Ovary (tissue), 9 donors: ENCODE results near the gene STK32A. TPM values are rescaled to one million over a fixed set of nuclear protein-coding genes. Genes with fewer than 3 reads are reported as not detected.

Experiments
- DNase-seq, 5 donors: peaks; one replicate each; pipeline ENCODE4 v3.0.0-alpha.2; 2019 to 2020
- H3K27ac ChIP-seq, 2 donors: fragments of 200-600 bp; one replicate each; pipeline versions ENCODE4 v1.5.1 to v1.8.0; 2019 to 2022
- H3K27me3 ChIP-seq: fragments of 200-600 bp; one replicate; pipeline ENCODE4 v1.8.0; 2022
- H3K36me3 ChIP-seq: fragments of 200-600 bp; sonication (generic); one replicate; pipeline ENCODE4 v1.5.1; 2019
- H3K4me1 ChIP-seq: one replicate; pipeline ENCODE4 v1.8.1; 2013; ENCODE audit warnings: mild to moderate bottlenecking, moderate library complexity; ENCODE audit not compliant: insufficient read depth
- H3K4me3 ChIP-seq: fragments of 200-600 bp; sonication (generic); one replicate; pipeline ENCODE4 v1.5.1; 2017
- H3K9me3 ChIP-seq, 2 donors: fragments of 200-600 bp in 1 of 2; sonication (generic) in 1 of 2; one replicate each; pipeline versions ENCODE4 v1.5.1 to v1.8.1; 2013 to 2019; ENCODE audit warnings: mild to moderate bottlenecking in 1 of 2, moderate library complexity in 1 of 2
- CTCF ChIP-seq, 3 donors: fragments of 450-650 bp in 2 of 3; fragments of 200-600 bp in 1 of 3; IDR thresholded peaks; one replicate each; pipeline versions ENCODE4 v1.5.1 to v1.8.0; 2016 to 2022; ENCODE audit warnings: antibody characterized with exemption in 3 of 3, mild to moderate bottlenecking in 1 of 3
- EP300 ChIP-seq: sonication (generic); formaldehyde crosslinking; IDR thresholded peaks from one replicate; pipeline ENCODE4 v1.6.1; 2017; ENCODE audit warnings: antibody characterized with exemption
- POLR2A ChIP-seq: fragments of 450-650 bp; IDR thresholded peaks from one replicate; pipeline ENCODE4 v1.6.1; 2017; ENCODE audit warnings: antibody characterized with exemption, mild to moderate bottlenecking, moderate library complexity
- WGBS, 3 donors: extraction: QIAGEN DNeasy Blood & Tissue Kit in 1 of 3; methylation state at CpG; one replicate each; pipeline versions ENCODE4 v1.1.5 to v1.1.7; 2013 to 2017; 5-methylcytosine and 5-hydroxymethylcytosine counted together
- intact Hi-C, 4 donors: fragments of 100-400 bp; cut with DNase I; formaldehyde crosslinking; loops; one replicate each; pipeline versions ENCODE4 v1.11.0 to v1.15.1; 2022 to 2023
- polyA plus RNA-seq, 2 donors: library from polyadenylated mRNA; stranded (reverse); fragments of 200-250 nt in 1 of 2; fragments of 350-450 nt in 1 of 2; fragmentation: Illumina TruSeq in 1 of 2; extraction: RNeasy Lipid Tissue Mini Kit (QIAGEN cat#74804) in 1 of 2; gene quantifications; one replicate each; pipeline ENCODE4 v1.2.3, GENCODE V29; 2013 to 2014
- total RNA-seq, 7 donors: library from RNA; depleted of rRNA in 2 of 7; stranded (reverse); fragments of >200 nt in 2 of 7; fragmentation: NEBNext Ultra II Directional in 3 of 7; extraction: Animal tissue kit (Norgen Biotek cat#: 25700) in 3 of 7; gene quantifications; one replicate each; pipeline versions ENCODE4 v1.1.0 to v1.2.4, GENCODE V29; 2016 to 2023
- donor health status: DM: no; HTN: no; CAD: no; lungs with moderate emphysema.
- donor health status: DM: no; HTN: no; CAD: no.
- donor health status: Bipolar disorder and iron deficiency.
- donor health status: DM: yes; HTN: yes; CAD: no.
- donor health status: DM: no; HTN: no; CAD: no.
- donor health status: DM: yes; HTN: yes; CAD: no.

Gene STK32A
- total and polyA plus RNA-seq, 9 donors, result 1.8 to 9.0 (median 6.4) TPM

GRCh38 chr5:147290261-147290660 is 55.4 kb downstream of the STK32A start:
- no peaks in the 10 kb centered on the region for H3K36me3 ChIP-seq
- H3K4me1 ChIP-seq, result no peaks in the 10 kb centered on the region
- WGBS, 3 donors, result 70 to 74% (median 73%) methylated on average over 2 of the region's 2 CpGs
- H3K4me3 ChIP-seq, result no peak overlapping the region
- H3K27ac ChIP-seq, result no peak overlapping the region
- intact Hi-C loops, result no loop called here
- H3K9me3 ChIP-seq, result no peaks in the 10 kb centered on the region
- H3K27me3 ChIP-seq, result no peaks in the 10 kb centered on the region
- TF ChIP-seq EP300 (no peak), CTCF (IDR thresholded peaks at IDR 0.05) (no peak), POLR2A (no peak)
- no peak for DNase-seq

- intact Hi-C loops, result no loop called here
- H3K36me3 ChIP-seq, result no peaks in the 10 kb centered on the region
- H3K27ac ChIP-seq, result no peak overlapping the region
- H3K9me3 ChIP-seq, result no peaks in the 10 kb centered on the region
- DNase-seq, result no peak
- no peaks in the 10 kb centered on the region for H3K27me3 ChIP-seq
- no peak overlapping the region for H3K4me3 ChIP-seq
- WGBS, 3 donors, result 80 to 82% (median 82%) methylated on average over 6 of the region's 6 CpGs
- TF ChIP-seq CTCF (IDR thresholded peaks at IDR 0.05) (no peak), EP300 (no peak), POLR2A (no peak)
- no peaks in the 10 kb centered on the region for H3K4me1 ChIP-seq
Measured at GRCh38 chr5:147303251-147303650, 68.4 kb downstream of the STK32A start.

- Histone ChIP-seq H3K36me3 (no peaks in the 10 kb centered on the region), H3K9me3 (no peaks in the 10 kb centered on the region), H3K27me3 (no peaks in the 10 kb centered on the region), H3K4me1 (no peaks in the 10 kb centered on the region), H3K27ac (no peak overlapping the region), H3K4me3 (no peak overlapping the region)
- WGBS, 3 donors, result 77 to 85% (median 82%) methylated on average over 2 of the region's 2 CpGs
- TF ChIP-seq POLR2A (no peak), EP300 (no peak), CTCF (IDR thresholded peaks at IDR 0.05) (no peak)
- intact Hi-C loops, result no loop called here
- DNase-seq, result no peak
Measured at GRCh38 chr5:147303976-147304375, 69.2 kb downstream of the STK32A start.

- Histone ChIP-seq H3K4me3 (no peak overlapping the region), H3K4me1 (no peaks in the 10 kb centered on the region), H3K27ac (no peak overlapping the region), H3K9me3 (no peaks in the 10 kb centered on the region), H3K36me3 (no peaks in the 10 kb centered on the region), H3K27me3 (no peaks in the 10 kb centered on the region)
- intact Hi-C loops, result no loop called here
- no peak for DNase-seq
- no peak for TF ChIP-seq POLR2A
- no peak for TF ChIP-seq EP300
- TF ChIP-seq CTCF (IDR thresholded peaks at IDR 0.05), result no peak
- 81 to 88% (median 85%) methylated on average over 9 of the region's 9 CpGs for WGBS, 3 donors
Measured at GRCh38 chr5:147305147-147305546, 70.3 kb downstream of the STK32A start.

- intact Hi-C loops, result no loop called here
- no peaks in the 10 kb centered on the region for H3K36me3 ChIP-seq
- no peak for DNase-seq
- H3K4me1 ChIP-seq, result no peaks in the 10 kb centered on the region
- no peaks in the 10 kb centered on the region for H3K9me3 ChIP-seq
- H3K27ac ChIP-seq, result no peak overlapping the region
- no peak overlapping the region for H3K4me3 ChIP-seq
- H3K27me3 ChIP-seq, result no peaks in the 10 kb centered on the region
- TF ChIP-seq POLR2A, result no peak
- TF ChIP-seq EP300, result no peak
- no peak for TF ChIP-seq CTCF (IDR thresholded peaks at IDR 0.05)
Measured at GRCh38 chr5:147306351-147306750, 71.5 kb downstream of the STK32A start.
